Measurements from ENCODE around the gene SLC38A6. TPM values are rescaled to one million over a fixed set of nuclear protein-coding genes. Genes with fewer than 3 reads are reported as not detected.

The SLC38A6 gene
- total and polyA plus RNA-seq, 10 of the 15 experiments (the other 5 are each of a cell fraction or from before 2014, with no cell fraction given) = 2.0 to 7.0 (median 3.7) TPM

DNA sequence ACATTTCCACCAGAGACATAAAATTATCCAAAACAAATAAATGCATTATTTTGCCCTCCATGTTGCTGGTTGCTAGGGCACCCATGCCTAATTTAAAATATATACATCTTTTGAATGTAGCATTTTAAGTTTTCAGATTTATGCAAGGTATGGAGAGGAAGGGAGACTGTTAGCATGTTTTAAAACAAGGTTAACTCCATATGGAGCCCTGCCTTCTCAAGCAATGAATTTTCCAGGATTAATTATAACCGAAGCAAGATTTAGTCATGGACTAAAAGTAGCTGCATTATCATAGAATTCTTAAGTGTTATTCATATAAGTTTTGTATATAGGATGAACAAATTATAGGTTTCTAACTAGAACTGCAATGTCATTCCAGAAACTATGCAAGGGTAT is 37.4 kb upstream of the SLC38A6 start:
- RAD21 ChIA-PET (ENCODE audit: unreplicated experiment) = no interaction called here
- Histone ChIP-seq H3K9ac (ENCODE audit: control insufficient read depth, insufficient read depth, low read length) (no peak overlapping the region), H3K9me3 (replicated peaks; ENCODE audit: control insufficient read depth, insufficient read depth, low read length) (no peaks in the 10 kb centered on the region), H2AFZ (ENCODE audit: control insufficient read depth, low read depth, low read length) (no peak overlapping the region), H3K27me3 (replicated peaks in 1 of 2; ENCODE audit: control insufficient read depth in 2 of 2, insufficient read depth in 2 of 2, low read length in 1 of 2) (no peaks in the 10 kb centered on the region), H3K36me3 (ENCODE audit: control insufficient read depth in 2 of 2, insufficient read depth in 2 of 2, low read length in 1 of 2) (no peaks in the 10 kb centered on the region), H3K4me2 (ENCODE audit: control insufficient read depth, insufficient read depth) (no peak overlapping the region), H3K4me1 (ENCODE audit: control insufficient read depth, insufficient read depth, low read length) (no peaks in the 10 kb centered on the region), H4K20me1 (ENCODE audit: control insufficient read depth, insufficient read depth) (no peaks in the 10 kb centered on the region), H3K79me2 (ENCODE audit: control insufficient read depth, insufficient read depth, low read length) (no peaks in the 10 kb centered on the region), H3K27ac (ENCODE audit: control insufficient read depth, insufficient read depth) (no peak overlapping the region), H3K4me3 (no peak overlapping the region)
- DNase-seq (ENCODE audit: low read depth, low spot score) (no peak), ATAC-seq (no peak), FAIRE-seq (no peak)
- intact Hi-C loops (cut with micrococcal nuclease; ENCODE audit: unreplicated experiment) (no loop called here), in situ Hi-C loops (cut with MboI) (no loop called here)
- BruUV-seq (replicated peaks) = no TSS peak
- CTCF ChIA-PET = no interaction called here
- POLR2A ChIA-PET = no interaction called here
- SMC1A ChIA-PET (ENCODE audit: uncharacterized antibody, unreplicated experiment) = interaction anchor here (1.6 kb wide), 1 partner anchor 12 kb away, joined by 4 read pairs; no protein-coding TSS in a partner anchor
- TF ChIP-seq ZBTB33 (IDR thresholded peaks at IDR 0.05) (no peak), POLR2AphosphoS2 (IDR thresholded peaks at IDR 0.05; ENCODE audit: low read depth, low read length) (no peak), TARDBP (IDR thresholded peaks at IDR 0.05; ENCODE audit: borderline replicate concordance) (no peak), POLR2A (IDR thresholded peaks at IDR 0.05; ENCODE audit: low read depth, low read length) (no peak), RBBP5 (conservative IDR thresholded peaks at IDR 0.05) (no peak), NR2F1 (conservative IDR thresholded peaks at IDR 0.05) (no peak), KDM1A (IDR thresholded peaks at IDR 0.05; ENCODE audit: borderline replicate concordance) (no peak), REST (IDR thresholded peaks at IDR 0.05; ENCODE audit: low read depth, low read length) (no peak), GABPA (IDR thresholded peaks at IDR 0.05; ENCODE audit: low read depth) (no peak), NFIC (IDR thresholded peaks at IDR 0.05; ENCODE audit: low read depth, low read length) (no peak), JUND (IDR thresholded peaks at IDR 0.05; ENCODE audit: low read depth, low read length) (no peak), MAX (IDR thresholded peaks at IDR 0.05; ENCODE audit: low read depth, low read length) (no peak), SPI1 (IDR thresholded peaks at IDR 0.05; ENCODE audit: borderline replicate concordance, insufficient read depth, low read depth, low read length) (no peak), ZNF24 (IDR thresholded peaks at IDR 0.05) (no peak), CBX3 (IDR thresholded peaks at IDR 0.05; ENCODE audit: borderline replicate concordance, low read depth) (no peak), WRNIP1 (IDR thresholded peaks at IDR 0.05; ENCODE audit: borderline replicate concordance, low read depth, low read length) (no peak), RUNX3 (IDR thresholded peaks at IDR 0.05; ENCODE audit: low read length) (no peak)
- TF ChIP-seq, protein P1, sequence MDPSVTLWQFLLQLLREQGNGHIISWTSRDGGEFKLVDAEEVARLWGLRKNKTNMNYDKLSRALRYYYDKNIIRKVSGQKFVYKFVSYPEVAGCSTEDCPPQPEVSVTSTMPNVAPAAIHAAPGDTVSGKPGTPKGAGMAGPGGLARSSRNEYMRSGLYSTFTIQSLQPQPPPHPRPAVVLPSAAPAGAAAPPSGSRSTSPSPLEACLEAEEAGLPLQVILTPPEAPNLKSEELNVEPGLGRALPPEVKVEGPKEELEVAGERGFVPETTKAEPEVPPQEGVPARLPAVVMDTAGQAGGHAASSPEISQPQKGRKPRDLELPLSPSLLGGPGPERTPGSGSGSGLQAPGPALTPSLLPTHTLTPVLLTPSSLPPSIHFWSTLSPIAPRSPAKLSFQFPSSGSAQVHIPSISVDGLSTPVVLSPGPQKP (IDR thresholded peaks at IDR 0.05; ENCODE audit: low read depth, low read length) = no peak
- 93% methylated on average over 1 of the region's 1 CpG for WGBS (ENCODE audit: insufficient coverage, insufficient replicate concordance, low lambda C conversion rate, missing lambda C conversion rate)
